ENCODE measurements around the gene GADL1. TPM values are rescaled to one million over a fixed set of nuclear protein-coding genes. Genes with fewer than 3 reads are reported as not detected.

GADL1 gene
- total RNA-seq, 1 donor from 2014 or later, result not detected

- H3K4me3 ChIP-seq, result no peak overlapping the region
- TF ChIP-seq CTCF (IDR thresholded peaks at IDR 0.05), result no peak
- no peak overlapping the region for H3K27ac ChIP-seq
- no peaks in the 10 kb centered on the region for H3K36me3 ChIP-seq
- no peak for ATAC-seq
- no peaks in the 10 kb centered on the region for H3K27me3 ChIP-seq
- H3K4me1 ChIP-seq, result no peaks in the 10 kb centered on the region
- no peak for DNase-seq
- H3K9me3 ChIP-seq, result no peaks in the 10 kb centered on the region
- intact Hi-C loops (cut with DNase I), result no loop called here
Observed at GRCh38 chr3:30858894-30859389, 35.5 kb downstream of the GADL1 start.

- TF ChIP-seq CTCF (IDR thresholded peaks at IDR 0.05), result no peak
- intact Hi-C loops (cut with DNase I), result no loop called here
- Histone ChIP-seq H3K9me3 (no peaks in the 10 kb centered on the region), H3K4me3 (no peak overlapping the region), H3K27me3 (no peaks in the 10 kb centered on the region), H3K36me3 (no peaks in the 10 kb centered on the region), H3K27ac (no peak overlapping the region), H3K4me1 (no peaks in the 10 kb centered on the region)
- DNase-seq, result no peak
- ATAC-seq, result no peak
Observed at GRCh38 chr3:30855400-30856292, 38.8 kb downstream of the GADL1 start.

GRCh38 chr3:30852833-30853232, 41.6 kb downstream of the GADL1 start:
- H3K4me3 ChIP-seq, result no peak overlapping the region
- H3K36me3 ChIP-seq, result no peaks in the 10 kb centered on the region
- ATAC-seq (no peak), DNase-seq (no peak)
- intact Hi-C loops (cut with DNase I), result no loop called here
- TF ChIP-seq CTCF (IDR thresholded peaks at IDR 0.05), result no peak
- H3K27me3 ChIP-seq, result no peaks in the 10 kb centered on the region
- no peak overlapping the region for H3K27ac ChIP-seq
- H3K4me1 ChIP-seq, result no peaks in the 10 kb centered on the region
- H3K9me3 ChIP-seq, result no peaks in the 10 kb centered on the region

GRCh38 chr3:30848087-30848779, 46.2 kb downstream of the GADL1 start:
- Histone ChIP-seq H3K4me3 (no peak overlapping the region), H3K36me3 (no peaks in the 10 kb centered on the region), H3K9me3 (no peaks in the 10 kb centered on the region), H3K4me1 (no peaks in the 10 kb centered on the region), H3K27me3 (no peaks in the 10 kb centered on the region), H3K27ac (no peak overlapping the region)
- TF ChIP-seq CTCF (IDR thresholded peaks at IDR 0.05), result no peak
- intact Hi-C loops (cut with DNase I), result no loop called here
- DNase-seq, result no peak
- ATAC-seq, result no peak

- no peak for TF ChIP-seq CTCF (IDR thresholded peaks at IDR 0.05)
- Histone ChIP-seq H3K4me3 (no peak overlapping the region), H3K9me3 (no peaks in the 10 kb centered on the region), H3K27me3 (no peaks in the 10 kb centered on the region), H3K36me3 (no peaks in the 10 kb centered on the region), H3K4me1 (no peaks in the 10 kb centered on the region), H3K27ac (no peak overlapping the region)
- intact Hi-C loops (cut with DNase I), result no loop called here
- DNase-seq, result no peak
- no peak for ATAC-seq
Observed at GRCh38 chr3:30847592-30847991, 46.9 kb downstream of the GADL1 start.
